Measurements from ENCODE around the gene GABRB1.

DNA sequence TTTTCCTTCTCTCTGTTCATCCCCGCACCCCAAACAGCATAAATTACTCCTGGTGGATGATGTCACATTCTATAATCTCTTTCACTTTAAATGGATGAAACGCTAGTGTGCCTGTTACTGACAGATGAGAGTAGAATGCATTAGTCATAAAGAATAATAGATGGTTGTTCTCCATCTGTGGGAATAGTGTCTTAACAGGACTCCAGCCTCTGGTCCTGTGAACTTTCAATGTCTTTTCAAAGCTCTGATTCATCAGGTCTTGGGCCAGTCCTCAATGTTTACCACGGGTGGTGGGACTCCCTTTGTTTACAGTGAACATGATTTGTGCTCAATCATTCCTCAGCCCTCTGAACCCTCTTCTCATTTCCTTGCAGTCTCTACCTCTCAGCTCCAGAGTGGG is 182.6 kb downstream of the GABRB1 start:
- no peak for TF ChIP-seq POLR2A (IDR thresholded peaks at IDR 0.05)
- TF ChIP-seq, protein P1, sequence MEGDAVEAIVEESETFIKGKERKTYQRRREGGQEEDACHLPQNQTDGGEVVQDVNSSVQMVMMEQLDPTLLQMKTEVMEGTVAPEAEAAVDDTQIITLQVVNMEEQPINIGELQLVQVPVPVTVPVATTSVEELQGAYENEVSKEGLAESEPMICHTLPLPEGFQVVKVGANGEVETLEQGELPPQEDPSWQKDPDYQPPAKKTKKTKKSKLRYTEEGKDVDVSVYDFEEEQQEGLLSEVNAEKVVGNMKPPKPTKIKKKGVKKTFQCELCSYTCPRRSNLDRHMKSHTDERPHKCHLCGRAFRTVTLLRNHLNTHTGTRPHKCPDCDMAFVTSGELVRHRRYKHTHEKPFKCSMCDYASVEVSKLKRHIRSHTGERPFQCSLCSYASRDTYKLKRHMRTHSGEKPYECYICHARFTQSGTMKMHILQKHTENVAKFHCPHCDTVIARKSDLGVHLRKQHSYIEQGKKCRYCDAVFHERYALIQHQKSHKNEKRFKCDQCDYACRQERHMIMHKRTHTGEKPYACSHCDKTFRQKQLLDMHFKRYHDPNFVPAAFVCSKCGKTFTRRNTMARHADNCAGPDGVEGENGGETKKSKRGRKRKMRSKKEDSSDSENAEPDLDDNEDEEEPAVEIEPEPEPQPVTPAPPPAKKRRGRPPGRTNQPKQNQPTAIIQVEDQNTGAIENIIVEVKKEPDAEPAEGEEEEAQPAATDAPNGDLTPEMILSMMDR (IDR thresholded peaks at IDR 0.05): no peak
